NCI-H2196 (cell line): ENCODE results near the gene OR2B6.

Experiments used
- DNase-seq: peaks from one replicate; lab custom pipeline; 2025; ENCODE audit not compliant: unreplicated experiment; lab: John Stamatoyannopoulos, UW

OR2B6 gene

DNA sequence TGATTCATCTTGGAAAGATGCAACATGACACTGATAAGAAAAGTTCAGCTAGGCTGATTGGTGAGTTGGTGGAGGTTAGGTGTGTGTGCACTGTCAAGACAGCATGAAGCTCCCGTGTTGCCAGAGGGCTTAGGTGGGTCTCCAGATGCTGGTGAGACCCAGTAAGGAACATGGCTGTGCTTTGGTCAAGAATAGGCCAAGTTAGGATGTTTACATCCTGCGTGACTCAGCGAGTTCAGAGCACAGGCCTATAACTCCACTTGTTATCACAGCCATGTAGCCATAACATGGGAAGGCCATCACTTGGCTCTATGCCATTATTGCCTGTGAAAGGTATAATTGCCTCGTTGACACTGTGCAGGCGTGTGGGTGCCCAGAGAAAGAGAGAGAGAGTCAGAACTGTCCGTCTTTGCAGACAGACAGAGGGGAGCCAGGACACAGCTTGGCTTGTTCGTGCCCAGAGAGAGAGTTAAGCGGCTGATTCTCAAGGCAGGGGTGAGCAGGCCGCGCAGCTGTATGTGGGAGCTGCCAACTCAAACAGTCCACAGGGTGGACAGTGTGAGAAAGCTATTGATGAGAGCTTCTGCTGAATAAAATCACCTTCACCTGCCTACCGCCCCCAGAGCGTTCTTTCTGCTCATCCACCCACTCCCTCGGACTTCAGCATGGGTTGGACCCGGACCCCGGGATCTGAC, 43.5 kb downstream of the OR2B6 start:
- DNase-seq, result no peak

DNA sequence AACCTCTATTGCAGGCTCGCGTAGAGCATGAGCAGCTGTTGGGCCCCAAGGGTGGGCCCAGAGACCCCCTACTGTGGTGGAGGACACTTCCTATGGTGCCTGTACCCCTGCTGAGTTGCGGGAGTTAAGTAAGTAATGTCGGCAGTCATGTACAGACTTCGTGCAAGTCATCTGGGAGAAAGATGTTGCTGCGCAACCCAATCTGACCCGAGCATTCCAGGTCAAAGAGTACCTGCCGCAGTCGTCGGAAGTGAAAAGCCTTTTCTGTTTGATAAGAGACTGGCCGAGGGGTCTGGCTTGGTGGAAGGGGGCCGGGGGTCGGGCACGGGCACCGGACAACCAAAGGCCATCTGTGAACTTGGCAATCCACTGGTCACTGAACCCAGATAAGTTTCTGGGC, 44.3 kb downstream of the OR2B6 start:
- DNase-seq, result no peak

DNA sequence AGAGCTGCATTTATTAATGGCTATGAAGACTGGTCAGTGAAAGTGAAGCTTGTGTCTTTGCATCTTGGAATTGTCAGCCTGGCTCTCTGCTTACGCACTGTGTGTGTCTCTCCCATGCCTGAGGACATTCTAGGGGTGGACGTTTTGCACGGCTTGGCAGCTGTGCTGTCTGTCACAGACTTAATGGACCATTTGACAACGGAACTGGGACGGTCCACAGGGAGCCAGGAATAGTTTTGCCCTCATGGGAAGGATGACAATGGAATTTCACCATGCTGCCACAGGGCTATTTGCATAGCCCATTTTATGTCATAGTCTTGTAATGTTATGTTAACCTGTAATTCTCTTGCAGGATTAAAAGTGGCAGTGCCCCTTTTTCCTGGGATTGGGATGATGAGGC, 44.7 kb downstream of the OR2B6 start:
- DNase-seq, result no peak

DNA sequence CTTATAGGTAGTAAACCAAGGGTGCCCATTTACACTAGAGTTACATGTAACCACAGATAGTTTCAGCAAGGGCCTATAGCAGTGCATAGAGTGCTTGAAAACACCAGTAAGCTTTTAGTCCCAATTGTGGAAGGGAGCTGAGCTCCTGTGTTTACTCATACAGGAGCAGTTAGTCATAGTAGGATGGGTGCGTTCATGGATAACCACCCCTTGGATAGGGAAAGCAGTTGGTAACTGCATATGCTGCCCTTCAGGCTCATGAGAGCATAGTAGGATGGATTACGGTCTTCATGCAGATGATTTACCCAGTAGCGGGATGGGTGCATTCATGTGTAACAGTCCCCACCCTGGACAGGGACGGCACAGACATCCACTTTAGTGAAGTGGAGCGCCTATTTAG, 45.1 kb downstream of the OR2B6 start:
- DNase-seq, result no peak

DNA sequence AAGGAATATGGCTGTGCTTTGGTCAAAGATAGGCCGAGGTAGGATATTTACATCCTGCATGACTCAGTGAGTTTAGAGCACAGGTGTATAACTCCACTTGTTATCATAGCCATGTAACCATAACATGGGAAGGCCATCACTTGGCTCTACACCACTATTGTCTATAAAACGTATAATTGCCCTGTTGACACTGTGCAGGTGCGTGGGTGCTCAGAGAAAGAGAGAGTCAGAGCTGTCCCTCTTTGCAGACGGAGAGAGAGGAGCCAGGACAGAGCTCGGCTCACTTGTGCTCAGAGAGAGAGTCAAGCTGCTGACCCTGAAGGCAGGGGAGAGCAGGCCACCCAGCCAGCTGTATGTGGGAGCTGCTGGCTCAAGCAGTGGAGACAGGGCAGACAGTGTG, 46.0 kb downstream of the OR2B6 start:
- DNase-seq, result no peak

DNA sequence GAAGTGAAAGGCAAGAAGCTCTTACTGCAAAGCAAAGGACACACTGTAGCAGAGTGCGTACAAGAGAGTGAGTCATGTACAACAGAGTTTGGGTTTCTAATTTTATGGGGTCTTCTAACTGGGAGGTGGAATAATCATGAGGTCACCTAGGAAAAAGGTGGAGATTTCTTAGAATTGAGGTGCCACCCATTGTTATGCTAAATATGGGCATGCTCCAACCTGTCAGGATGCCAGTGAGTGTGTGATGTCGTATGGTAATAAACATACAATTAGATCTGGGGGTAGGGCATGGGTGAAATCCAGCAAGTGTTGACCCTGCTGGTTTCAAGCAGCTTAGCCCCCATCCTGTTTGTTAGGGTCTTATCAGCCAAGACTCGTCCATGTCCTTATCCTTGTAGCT, 46.6 kb downstream of the OR2B6 start:
- DNase-seq, result no peak

DNA sequence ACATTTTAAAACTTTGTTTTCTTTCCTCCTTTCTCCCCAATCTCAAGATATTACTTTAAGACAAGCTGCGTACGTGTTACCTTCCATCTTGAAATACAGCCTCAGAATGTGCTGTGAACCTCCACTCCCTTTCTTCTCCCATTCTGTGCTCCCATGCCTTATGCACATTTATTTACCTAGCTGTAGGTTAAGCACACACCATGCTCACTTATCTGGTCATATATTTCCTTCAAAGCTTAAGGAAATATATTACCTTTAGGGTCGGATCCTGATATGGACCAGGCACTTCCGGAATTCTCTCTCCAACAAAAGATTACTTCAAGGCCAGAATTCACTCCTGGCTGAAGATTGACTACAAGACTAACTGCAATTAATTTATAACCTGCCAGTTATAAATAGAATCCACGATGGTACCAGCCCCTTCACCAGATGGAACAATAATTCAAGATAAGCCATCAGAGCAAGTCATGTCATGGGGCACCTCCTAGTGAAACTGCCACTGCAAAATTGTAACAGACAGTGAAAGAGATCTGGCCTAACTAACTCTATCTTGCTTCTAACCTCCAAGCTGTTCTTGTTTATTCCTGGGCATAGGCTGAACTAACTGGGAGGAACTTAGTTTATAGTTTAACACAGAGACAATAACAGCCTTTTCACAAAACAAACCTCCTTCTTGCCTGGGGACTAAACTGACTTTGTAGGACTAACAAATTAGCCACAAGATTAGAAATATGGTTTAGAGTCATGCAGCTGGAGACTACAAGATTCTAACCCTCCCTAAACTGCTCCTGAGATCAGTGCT, 47.5 kb downstream of the OR2B6 start:
- no peak for DNase-seq

DNA sequence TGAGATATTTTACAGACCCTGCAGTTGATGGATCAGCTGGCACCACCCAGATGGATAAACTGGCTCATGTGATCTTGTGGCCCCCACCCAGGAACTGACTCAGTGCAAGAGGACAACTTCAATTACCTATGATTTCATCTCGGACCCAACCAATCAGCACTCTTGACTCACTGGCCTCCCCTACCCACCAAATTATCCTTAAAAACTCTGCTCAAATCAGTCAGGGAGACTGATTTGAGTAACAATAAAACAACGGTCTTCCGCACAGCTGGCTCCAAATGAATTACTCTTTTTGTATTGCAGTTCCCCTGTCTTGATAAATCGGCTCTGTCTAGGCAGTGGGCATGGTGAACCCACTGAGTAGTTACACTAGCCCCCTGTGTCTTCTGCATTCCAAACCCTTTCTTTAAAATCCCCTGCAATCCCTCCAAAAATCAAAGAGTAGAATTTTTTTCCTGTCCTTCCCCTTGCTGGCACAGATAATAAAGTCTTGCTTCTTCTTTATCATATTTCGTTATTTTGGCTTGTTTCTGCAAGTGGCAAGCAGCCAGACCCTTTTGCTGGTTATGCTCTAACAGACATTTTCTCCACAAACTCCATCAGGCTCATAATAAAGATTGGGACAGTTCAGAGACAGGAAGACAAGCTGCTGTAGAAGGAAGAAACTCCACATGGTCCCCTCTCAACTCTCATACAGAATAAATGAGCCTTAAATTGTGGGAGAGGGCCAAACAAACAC, 48.3 kb downstream of the OR2B6 start:
- no peak for DNase-seq

DNA sequence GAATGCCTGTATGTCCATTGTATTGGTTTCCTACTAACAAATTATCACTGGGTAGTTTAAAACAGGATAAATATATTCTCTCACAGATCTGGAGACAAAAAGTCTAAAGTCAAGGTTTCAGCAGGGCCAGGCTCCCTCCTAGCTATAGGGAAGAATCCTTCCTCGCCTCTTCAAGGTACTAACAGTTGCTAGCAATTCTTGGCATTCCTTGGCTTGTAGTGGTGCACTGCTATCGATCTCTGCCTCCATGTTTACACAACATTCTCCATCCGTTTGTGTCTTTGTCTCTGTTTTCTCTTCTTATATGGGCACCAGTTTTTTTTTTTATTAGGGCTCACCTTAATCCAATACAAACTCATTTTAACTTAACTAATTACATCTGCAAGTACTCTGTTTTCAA, 48.9 kb downstream of the OR2B6 start:
- no peak for DNase-seq
